Activated CD4-positive, alpha-beta T cell treated with anti-CD3 and anti-CD28 coated beads, Interleukin-2, amount 50 U/mL, for 1 hour (primary cell): ENCODE data around the gene FCHSD2.
"Not testable (repeated sequence)": the region's sequence is repeated elsewhere in the genome, so short reads cannot be mapped to it uniquely, and the experiment has no call there.

ENCODE experiments used
- DNase-seq: peaks from one replicate; pipeline ENCODE4 v3.0.0-alpha.2; 2020

Gene FCHSD2

GRCh38 chr11:72860010-72860409 lies 282.1 kb downstream of the FCHSD2 start:
- DNase-seq = no peak

- no peak for DNase-seq
These were observed 283.0 kb downstream of the FCHSD2 start for GRCh38 chr11:72859126-72859525.

DNA sequence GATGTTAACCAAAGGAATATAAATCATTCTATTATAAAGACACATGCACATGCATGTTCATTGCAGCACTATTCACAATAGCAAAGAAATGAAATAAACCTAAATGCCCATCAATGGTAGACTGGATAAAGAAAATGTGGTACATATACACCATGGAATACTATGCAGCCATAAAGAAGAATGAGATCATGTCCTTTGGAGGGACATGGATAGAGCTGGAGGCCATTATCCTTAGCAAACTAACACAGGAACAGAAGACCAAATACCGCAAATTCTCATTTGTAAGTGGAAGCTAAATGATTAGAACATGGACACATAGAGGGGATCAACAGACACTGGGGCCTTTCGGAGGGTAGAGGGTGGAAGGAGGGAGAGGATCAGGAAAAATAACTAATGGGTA lies 283.9 kb downstream of the FCHSD2 start:
- DNase-seq = not testable (repeated sequence)

DNA sequence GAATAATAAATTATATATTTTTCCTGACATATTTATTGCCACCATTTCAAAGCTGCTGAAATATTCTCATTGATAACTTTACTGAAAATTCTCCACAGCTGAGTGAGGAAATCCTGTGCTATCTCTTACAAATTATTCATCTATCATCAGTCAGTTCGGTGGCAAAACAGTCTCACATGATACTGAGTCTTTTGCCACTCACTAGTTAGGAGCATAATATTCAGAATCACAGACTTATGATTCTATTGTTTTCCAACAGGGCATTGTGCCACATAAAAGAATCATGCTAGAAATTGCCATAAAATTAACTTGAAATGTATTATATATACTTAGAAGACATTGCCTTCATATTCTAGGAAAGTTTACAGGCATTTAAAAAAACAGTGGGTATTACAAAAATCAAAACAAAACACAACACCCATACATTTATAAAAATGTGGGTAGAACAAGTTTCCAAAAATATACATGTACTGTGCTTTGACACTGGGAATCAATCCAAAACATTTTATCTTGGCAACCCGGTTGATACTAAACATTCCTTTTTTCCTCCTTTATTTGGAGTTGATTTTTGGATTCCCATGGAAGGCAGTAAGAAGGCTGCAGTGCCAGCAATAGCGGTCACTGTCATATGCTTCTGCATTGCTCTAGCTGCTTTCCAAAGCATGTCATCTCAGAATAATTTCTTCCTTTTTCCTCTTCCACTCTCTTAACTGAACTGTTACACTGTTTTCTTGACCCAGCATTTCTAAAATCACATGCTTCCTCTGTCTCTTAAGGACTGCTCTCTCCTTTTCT lies 285.4 kb downstream of the FCHSD2 start:
- DNase-seq = no peak

- no peak for DNase-seq
These were observed 286.1 kb downstream of the FCHSD2 start for GRCh38 chr11:72856065-72856464.

- no peak for DNase-seq
These were observed 290.4 kb downstream of the FCHSD2 start for GRCh38 chr11:72851726-72852125.

- DNase-seq = no peak
These were observed 291.3 kb downstream of the FCHSD2 start for GRCh38 chr11:72850832-72851231.

GRCh38 chr11:72848846-72849466 lies 293.2 kb downstream of the FCHSD2 start:
- peak; percentile 38 for DNase-seq

DNA sequence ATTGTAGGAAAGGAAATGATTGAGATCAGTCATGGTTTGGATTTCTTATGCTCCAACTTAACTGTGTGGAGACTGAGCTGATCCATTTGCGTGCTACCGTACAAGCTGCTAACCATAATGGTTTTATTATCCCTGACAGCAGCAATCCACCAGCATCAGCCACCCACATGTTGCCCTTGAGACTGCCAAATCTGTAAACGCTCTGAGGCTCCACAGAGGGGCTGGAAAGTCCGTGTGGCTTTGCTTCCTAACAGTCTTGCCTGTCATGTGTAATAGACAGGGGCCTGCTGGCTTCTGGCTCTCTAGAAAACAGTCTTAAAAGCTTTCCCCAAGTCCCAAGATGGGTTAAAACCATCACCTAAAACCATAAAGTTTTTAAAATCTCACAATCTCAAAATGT lies 297.8 kb downstream of the FCHSD2 start:
- no peak for DNase-seq

- DNase-seq = no peak
These were observed 299.3 kb downstream of the FCHSD2 start for GRCh38 chr11:72842653-72843330.

- no peak for DNase-seq
These were observed 300.0 kb downstream of the FCHSD2 start for GRCh38 chr11:72842126-72842525.

DNA sequence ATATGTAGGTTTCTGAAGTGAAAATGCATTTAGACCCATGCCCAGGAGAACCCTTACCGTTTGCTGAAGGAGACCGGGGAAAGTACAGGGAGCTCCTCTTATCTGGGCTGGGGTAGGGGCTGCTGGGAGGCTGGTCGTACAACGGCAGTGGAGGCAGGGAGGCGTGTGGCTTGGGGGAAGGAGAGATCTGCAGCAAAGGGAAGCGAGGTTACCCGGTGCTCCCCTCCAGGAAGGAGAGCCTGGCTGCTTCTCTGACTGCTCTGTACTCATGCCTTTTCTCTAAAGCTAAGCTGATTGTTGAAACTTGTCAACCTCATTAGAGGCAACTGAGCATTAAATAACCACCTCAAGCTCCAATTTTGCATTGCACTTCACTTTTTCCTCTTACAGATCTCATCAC lies 300.7 kb downstream of the FCHSD2 start:
- DNase-seq = no peak

GRCh38 chr11:72840780-72841179 lies 301.3 kb downstream of the FCHSD2 start:
- DNase-seq = no peak

DNA sequence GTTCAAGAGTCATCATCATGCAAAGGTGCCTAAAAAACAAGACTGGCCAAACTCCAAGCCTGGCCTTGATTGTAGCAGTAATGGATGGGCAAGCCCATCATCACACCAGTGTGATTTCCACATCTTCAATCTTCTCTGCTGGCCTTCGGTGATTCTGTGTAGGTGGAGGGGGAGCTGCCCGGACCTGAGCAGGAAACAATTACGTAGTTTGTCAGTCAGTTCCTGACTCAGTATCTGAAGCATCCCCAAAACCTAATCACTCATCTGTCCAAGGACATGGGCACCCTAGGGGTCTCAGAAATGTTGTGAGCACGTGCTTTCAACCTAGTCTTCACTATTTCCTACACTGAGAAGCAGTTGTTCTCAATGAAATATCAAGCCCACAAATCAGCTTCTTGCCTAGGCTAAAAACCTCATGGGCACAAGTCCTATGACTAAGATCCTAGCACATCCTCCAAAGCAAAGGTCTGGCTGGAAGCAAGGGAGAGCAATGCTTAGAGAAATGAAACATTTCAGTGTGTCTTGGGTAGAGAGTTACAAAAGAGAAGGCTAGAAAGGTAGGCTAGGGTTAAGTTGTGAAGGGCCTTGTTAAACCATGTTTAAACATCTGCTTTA lies 303.3 kb downstream of the FCHSD2 start:
- DNase-seq = no peak

DNA sequence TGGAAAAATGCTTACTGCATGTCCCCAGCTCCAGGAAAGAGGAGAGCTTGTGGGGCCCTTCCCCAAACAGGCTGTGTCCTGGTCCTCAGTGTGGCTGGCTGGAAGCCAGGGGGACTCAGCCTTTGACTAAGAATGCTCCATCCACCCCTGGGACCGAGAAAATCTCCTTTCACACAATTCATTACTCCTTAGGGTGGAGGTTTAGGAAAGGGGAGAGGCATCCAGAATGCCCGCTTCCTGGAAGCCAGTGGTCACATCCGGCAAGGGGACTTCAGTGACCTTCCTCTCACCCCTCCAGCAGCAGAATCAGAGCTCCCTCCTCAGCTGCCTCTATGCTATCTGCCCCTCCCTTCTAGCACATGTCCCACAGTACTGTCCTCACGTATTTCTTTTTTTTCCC lies 306.0 kb downstream of the FCHSD2 start:
- no peak for DNase-seq

- no peak for DNase-seq
These were observed 307.2 kb downstream of the FCHSD2 start for GRCh38 chr11:72834905-72835304.

GRCh38 chr11:72833811-72834493 lies 308.2 kb downstream of the FCHSD2 start:
- no peak for DNase-seq

DNA sequence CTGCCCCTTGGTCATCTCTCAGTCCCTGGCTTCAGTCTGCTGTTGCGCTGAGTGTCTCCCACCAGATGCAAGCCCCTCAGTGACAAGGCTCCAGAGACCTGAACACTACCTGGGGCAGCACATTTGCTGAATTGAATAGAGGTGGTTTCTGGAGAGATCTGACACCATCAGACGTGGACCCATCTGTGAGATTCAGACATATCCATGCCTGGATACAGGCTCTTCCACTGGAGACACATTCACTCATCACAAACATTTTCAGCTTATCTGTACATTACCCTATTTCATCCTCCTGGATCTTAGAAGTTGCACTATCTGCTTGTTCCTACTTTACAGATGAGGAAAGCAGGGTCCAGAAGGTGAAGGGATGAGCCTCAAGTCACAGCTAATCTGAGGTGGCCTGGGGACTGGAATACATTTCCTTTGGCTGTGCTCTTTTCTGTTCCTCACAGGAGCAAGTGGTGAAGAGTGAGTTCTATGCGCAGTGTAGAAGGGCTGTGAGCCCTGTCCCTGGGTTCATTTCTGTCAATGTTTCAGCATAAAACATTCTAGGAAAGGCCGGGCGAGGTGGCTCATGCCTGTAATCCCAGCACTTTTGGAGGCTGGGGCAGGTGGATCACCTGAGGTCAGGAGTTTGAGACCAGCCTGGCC lies 308.9 kb downstream of the FCHSD2 start:
- no peak for DNase-seq

DNA sequence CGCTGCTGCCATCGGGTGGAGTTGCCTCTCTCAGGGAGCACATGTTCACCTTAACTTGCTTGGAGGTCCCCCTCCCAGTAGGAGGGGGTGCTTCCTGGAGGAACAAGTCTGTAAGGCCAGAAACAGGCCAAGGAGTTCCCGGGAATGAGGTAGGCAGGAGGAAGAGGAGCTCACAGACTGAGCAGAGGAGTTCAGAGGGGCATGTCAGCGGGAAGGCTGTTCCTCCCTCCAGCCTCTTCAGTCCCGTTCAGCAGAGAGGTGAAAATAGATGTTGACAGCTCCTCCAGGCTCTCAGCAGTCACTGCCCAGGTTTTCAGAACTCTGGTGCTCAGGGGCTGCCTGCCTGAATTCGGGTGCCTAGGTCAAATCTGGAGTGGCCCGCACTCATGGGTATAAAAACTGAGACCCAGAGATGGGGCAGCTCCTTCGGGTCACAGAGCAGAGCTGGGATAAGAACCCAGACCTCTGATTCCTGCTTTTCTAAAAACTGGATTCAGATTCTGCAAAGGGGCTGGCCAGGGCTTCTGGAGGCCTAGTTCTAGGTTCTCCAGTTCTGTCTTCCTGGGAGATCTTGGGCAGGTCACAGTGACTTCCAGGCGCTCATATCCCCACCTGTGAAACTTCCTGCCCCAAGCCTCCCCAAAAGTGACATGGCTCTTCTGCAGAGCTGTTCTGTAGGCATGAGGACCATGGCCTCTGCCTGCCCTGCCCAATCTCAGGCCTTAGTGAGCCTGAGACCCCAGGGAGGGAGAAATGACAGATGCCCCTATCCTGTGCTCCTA lies 309.6 kb downstream of the FCHSD2 start:
- DNase-seq = no peak

DNA sequence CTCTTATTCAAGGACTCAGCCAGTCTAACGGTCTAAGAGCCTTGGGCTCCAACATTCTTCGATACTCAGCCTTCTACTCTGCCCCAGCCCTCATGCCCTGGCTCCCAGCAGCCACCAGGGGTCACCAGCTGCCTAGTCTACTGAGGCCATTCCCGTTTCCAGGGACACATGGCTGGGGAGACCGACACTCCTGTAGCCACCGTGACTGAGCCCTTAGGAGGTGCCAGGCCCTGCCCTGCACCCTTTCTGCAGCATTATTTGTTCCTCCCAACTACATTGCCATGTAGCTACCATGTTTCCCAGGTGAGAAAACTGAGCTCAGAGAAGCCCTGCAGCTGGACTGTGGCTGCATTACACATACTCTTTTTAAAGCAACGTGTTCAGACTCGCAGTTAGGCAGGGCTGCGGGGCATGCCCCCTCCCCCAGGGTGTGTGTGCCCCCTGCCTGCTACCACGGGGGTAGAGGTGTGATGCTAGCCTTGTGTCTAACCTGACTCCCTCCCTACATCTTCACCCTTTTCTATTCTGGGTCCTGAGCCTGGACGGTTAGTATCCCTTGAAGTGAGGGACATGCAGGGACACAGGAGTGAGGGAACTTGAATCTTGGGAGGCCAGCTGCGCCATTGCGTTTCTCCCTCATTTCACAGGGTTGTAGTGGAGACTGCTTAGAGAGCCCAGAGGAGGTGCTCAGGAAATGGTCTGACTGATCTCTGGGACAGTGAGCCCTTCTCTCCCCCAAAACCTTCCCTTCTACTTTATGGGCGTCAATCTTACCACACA lies 310.4 kb downstream of the FCHSD2 start:
- peak; percentile 53 for DNase-seq
